GM18502 (cell line): ENCODE measurements around the gene FANCG.

ENCODE experiments used
- ATAC-seq: cut with Tn5 transposase; IDR thresholded peaks from one replicate; pipeline ENCODE4 v1.9.1; 2021; ENCODE audit warnings: mild to moderate bottlenecking; ENCODE audit not compliant: unreplicated experiment, poor library complexity

The FANCG gene

DNA sequence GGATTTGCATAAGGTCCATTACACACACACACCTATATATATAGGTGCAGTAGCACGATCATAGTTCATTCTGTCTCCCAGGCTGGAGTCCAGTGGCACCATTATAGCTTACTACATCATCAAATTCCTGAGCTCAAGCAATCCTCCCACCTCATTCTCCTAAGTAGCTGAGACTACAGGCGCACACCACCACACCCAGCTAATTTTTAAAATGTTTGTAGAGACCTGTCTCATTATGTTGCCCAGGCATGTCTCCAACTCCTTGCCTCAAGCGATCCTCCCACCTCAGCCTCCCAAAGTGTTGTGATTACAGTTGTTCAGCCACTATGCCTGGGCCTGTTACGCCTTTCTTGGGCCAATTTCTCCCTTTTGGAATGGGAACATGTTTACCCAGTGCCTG lies 50.5 kb downstream of the FANCG start:
- ATAC-seq: no peak

DNA sequence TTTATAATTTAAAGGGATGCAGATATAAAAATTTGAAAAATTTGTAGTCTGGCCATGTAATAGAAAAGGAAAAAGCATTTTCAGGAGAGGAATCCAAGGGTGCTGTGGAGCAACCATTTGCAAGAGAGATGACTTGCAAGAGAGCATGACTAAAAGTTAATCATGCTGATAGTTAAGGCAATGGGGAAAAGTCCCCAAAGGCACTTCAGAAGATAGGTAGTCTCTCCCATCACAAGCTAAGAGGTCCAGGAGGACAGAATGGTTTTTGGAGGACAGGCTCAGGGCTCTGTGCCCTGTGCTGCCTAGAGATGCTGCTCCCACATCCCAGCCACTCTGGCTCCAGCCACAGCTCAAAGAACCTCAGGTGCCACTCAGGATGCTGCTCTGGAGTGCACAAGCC lies 51.4 kb downstream of the FANCG start:
- no peak for ATAC-seq

DNA sequence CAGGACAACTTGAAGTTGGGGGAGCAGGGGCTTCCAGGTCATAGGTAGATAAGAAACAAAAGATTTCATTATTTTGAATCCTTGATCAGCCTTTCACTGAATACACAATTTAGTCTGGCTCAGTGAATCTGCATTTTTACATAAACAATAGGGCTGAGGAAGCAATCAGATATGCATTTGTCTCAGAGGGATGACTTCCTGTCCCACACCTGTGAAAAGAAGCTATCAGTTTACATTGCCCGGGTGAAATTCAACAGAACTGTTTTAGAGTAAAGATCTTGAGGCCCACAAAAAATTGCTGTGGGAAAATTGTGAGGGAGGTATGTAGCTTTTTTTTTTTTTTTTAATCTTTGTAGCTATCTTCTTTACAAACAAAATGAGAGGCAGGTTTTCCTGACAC lies 51.9 kb downstream of the FANCG start:
- ATAC-seq: no peak

DNA sequence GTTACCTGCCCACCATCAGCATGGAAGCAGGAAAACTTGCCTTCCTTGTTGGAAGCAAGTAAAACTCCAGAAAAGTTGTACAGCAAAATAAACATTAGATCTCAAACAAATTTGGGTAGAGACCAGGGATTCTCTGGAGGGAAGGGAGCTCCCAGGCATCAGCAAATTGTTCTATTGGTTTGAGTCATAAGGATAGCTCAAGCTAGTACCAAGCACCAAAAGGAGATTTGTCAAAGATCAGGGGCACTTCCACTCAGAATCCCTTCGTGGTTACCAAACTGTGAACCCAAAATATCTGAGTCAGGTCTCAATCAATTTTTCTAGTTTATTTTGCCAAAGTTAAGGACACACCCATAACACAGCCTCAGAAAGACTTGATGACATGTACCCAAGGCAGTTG lies 52.4 kb downstream of the FANCG start:
- no peak for ATAC-seq

DNA sequence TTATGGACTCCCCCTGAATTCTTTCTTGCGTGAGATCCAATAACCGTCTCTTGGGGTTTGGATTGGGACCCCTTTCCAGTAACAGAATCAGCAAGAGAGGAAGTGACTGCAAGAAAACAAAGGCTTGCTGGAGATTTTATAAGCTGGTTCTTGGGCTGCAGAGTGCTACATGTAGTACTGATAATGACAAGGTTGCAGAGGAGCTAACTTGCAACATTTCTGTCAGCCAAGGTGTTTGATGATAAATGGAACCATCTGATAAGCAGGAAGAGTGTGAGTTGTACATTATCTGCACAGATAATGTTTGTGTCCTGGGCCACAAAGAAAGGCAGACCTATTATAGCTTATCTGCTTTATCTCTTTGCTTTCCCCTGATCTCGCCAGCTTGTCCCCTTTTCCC lies 53.1 kb downstream of the FANCG start:
- ATAC-seq: no peak
